DND-41 (cell line): ENCODE data around the gene PIGU.

Source experiments
- CTCF ChIP-seq: IDR thresholded peaks from 2 replicates; pipeline ENCODE4 v1.5.1; 2012; ENCODE audit warnings: borderline replicate concordance, low read length, moderate library complexity, mild to moderate bottlenecking; ENCODE audit not compliant: poor library complexity, severe bottlenecking; ENCODE audit errors: extremely low read depth
- EZH2 ChIP-seq: IDR thresholded peaks from 3 replicates; pipeline ENCODE4 v1.6.1; 2012; ENCODE audit warnings: borderline replicate concordance, low read depth, mild to moderate bottlenecking, moderate library complexity, low read length, inconsistent platforms; ENCODE audit not compliant: severe bottlenecking

DNA sequence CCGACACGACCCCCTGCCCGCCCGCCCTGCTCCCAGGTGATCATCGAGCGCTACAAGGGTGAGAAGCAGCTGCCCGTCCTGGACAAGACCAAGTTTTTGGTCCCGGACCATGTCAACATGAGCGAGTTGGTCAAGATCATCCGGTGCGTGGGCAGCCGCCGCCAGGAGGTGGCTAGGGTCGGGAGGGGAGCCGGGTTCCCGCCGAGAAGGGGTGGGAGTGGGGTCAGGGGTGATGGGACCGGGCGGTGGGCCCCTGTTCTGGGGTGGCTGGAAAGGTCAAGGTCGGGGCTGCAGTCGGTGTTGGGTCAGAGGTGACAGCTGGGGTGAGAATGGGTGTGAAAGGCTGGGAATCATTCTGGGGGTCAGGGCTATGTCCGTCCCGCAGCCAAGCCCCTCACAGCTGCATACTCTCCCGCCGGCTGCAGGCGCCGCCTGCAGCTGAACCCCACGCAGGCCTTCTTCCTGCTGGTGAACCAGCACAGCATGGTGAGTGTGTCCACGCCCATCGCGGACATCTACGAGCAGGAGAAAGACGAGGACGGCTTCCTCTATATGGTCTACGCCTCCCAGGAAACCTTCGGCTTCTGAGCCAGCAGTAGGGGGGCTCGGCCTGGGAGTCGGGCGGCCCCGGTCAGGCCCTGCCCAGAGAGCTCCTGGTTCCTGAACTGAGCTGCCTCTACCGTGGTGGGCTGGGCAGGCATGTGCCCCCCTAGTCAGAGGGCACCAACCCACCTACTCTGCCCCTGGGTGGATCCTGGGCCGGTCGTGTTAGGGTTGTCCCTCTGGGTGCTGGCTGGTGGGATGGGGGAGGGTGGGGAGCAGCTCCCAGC is 117.4 kb downstream of the PIGU start:
- TF ChIP-seq CTCF (no peak), EZH2 (no peak)
